NCI-H187 treated with DMSO at 0.1 percent for 48 hours (cell line): ENCODE results near the gene FOLR1.
"Not testable (repeated sequence)": the region's sequence is repeated elsewhere in the genome, so short reads cannot be mapped to it uniquely, and the experiment has no call there.

Experiments used
- DNase-seq: peaks from one replicate; lab custom pipeline; 2025; lab: John Stamatoyannopoulos, UW

The FOLR1 gene

GRCh38 chr11:72191961-72192381, at the start of gene FOLR1:
FOLR1 (plus strand) TSS chr11:72192140; CDS start chr11:72192174, 34 bp downstream.
- no peak for DNase-seq

GRCh38 chr11:72142543-72142942, 49.4 kb upstream of the FOLR1 start:
- not testable (repeated sequence) for DNase-seq

GRCh38 chr11:72144807-72145565, 47.0 kb upstream of the FOLR1 start:
- no peak for DNase-seq

GRCh38 chr11:72146625-72147024, 45.3 kb upstream of the FOLR1 start:
- DNase-seq = no peak

- no peak for DNase-seq
Observed at GRCh38 chr11:72150882-72151281, 41.1 kb upstream of the FOLR1 start.

GRCh38 chr11:72153874-72154273, 38.1 kb upstream of the FOLR1 start:
- DNase-seq = not testable (repeated sequence)

- no peak for DNase-seq
Observed at GRCh38 chr11:72154816-72155215, 37.1 kb upstream of the FOLR1 start.

GRCh38 chr11:72155751-72156150, 36.2 kb upstream of the FOLR1 start:
- no peak for DNase-seq

GRCh38 chr11:72157131-72157530, 34.8 kb upstream of the FOLR1 start:
- DNase-seq = no peak

GRCh38 chr11:72160319-72160718, 31.6 kb upstream of the FOLR1 start:
- no peak for DNase-seq

GRCh38 chr11:72162891-72163492, 28.9 kb upstream of the FOLR1 start:
- no peak for DNase-seq

- DNase-seq = not testable (repeated sequence)
Observed at GRCh38 chr11:72164187-72164586, 27.8 kb upstream of the FOLR1 start.

- not testable (repeated sequence) for DNase-seq
Observed at GRCh38 chr11:72169046-72169555, 22.8 kb upstream of the FOLR1 start.

GRCh38 chr11:72169754-72170153, 22.2 kb upstream of the FOLR1 start:
- not testable (repeated sequence) for DNase-seq

GRCh38 chr11:72172043-72172442, 19.9 kb upstream of the FOLR1 start:
- DNase-seq = not testable (repeated sequence)

GRCh38 chr11:72173291-72173690, 18.6 kb upstream of the FOLR1 start:
- no peak for DNase-seq

GRCh38 chr11:72174302-72175070, 17.5 kb upstream of the FOLR1 start:
- no peak for DNase-seq

- no peak for DNase-seq
Observed at GRCh38 chr11:72177656-72178055, 14.3 kb upstream of the FOLR1 start.

- no peak for DNase-seq
Observed at GRCh38 chr11:72179049-72179803, 12.7 kb upstream of the FOLR1 start.

- DNase-seq = no peak
Observed at GRCh38 chr11:72179804-72180396, 12.0 kb upstream of the FOLR1 start.

GRCh38 chr11:72180892-72181552, 10.9 kb upstream of the FOLR1 start:
- DNase-seq = not testable (repeated sequence)
